ENCODE results near the gene TPX2. TPM values are rescaled to one million over a fixed set of nuclear protein-coding genes. Genes with fewer than 3 reads are reported as not detected.

Gene TPX2
- total and polyA plus RNA-seq, 2 donors from 2014 or later: 0.47 to 1.4 TPM

- DNase-seq: no peak
- peaks cover 0 to 9% (median 0%) of the 10 kb centered on the region in 3 donors for H3K4me1 ChIP-seq (ENCODE audit: control insufficient read depth in 2 of 3, insufficient read depth in 2 of 3, low read depth in 1 of 3, low read length in 3 of 3)
- TF ChIP-seq, protein P1, sequence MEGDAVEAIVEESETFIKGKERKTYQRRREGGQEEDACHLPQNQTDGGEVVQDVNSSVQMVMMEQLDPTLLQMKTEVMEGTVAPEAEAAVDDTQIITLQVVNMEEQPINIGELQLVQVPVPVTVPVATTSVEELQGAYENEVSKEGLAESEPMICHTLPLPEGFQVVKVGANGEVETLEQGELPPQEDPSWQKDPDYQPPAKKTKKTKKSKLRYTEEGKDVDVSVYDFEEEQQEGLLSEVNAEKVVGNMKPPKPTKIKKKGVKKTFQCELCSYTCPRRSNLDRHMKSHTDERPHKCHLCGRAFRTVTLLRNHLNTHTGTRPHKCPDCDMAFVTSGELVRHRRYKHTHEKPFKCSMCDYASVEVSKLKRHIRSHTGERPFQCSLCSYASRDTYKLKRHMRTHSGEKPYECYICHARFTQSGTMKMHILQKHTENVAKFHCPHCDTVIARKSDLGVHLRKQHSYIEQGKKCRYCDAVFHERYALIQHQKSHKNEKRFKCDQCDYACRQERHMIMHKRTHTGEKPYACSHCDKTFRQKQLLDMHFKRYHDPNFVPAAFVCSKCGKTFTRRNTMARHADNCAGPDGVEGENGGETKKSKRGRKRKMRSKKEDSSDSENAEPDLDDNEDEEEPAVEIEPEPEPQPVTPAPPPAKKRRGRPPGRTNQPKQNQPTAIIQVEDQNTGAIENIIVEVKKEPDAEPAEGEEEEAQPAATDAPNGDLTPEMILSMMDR (IDR thresholded peaks at IDR 0.05; ENCODE audit: borderline replicate concordance, extremely low read depth, insufficient read depth): no peak
- H3K27ac ChIP-seq (ENCODE audit: low read depth in 2 of 2, low read length in 2 of 2): no peak overlapping the region
- no peak overlapping the region for H3K4me3 ChIP-seq (ENCODE audit: low read length in 3 of 3)
- FAIRE-seq: no peak
- H3K9me3 ChIP-seq (ENCODE audit: control insufficient read depth in 2 of 3, insufficient read depth in 1 of 3, low read length in 3 of 3): no peaks in the 10 kb centered on the region
- no peaks in the 10 kb centered on the region for H3K27me3 ChIP-seq (ENCODE audit: control insufficient read depth, insufficient read depth, low read length)
- no peaks in the 10 kb centered on the region for H3K36me3 ChIP-seq (ENCODE audit: control insufficient read depth in 2 of 3, insufficient read depth in 3 of 3, low read length in 3 of 3)
- intact Hi-C loops (cut with DNase I): no loop called here
- H3K9ac ChIP-seq (ENCODE audit: low read length in 3 of 3): no peak overlapping the region
Observed at GRCh38 chr20:31809661-31810060, 70.6 kb downstream of the TPX2 start.

- no peaks in the 10 kb centered on the region for H3K27me3 ChIP-seq (ENCODE audit: control insufficient read depth, insufficient read depth, low read length)
- DNase-seq (no peak), FAIRE-seq (no peak)
- TF ChIP-seq, protein P1 (IDR thresholded peaks at IDR 0.05; ENCODE audit: borderline replicate concordance, extremely low read depth, insufficient read depth): no peak
- H3K4me1 ChIP-seq (ENCODE audit: control insufficient read depth in 2 of 3, insufficient read depth in 2 of 3, low read depth in 1 of 3, low read length in 3 of 3): peaks cover 0 to 9% (median 0%) of the 10 kb centered on the region in 3 donors
- no peak overlapping the region for H3K9ac ChIP-seq (ENCODE audit: low read length in 3 of 3)
- H3K4me3 ChIP-seq (ENCODE audit: low read length in 3 of 3): no peak overlapping the region
- H3K9me3 ChIP-seq (ENCODE audit: control insufficient read depth in 2 of 3, insufficient read depth in 1 of 3, low read length in 3 of 3): no peaks in the 10 kb centered on the region
- no peak overlapping the region for H3K27ac ChIP-seq (ENCODE audit: low read depth in 2 of 2, low read length in 2 of 2)
- no peaks in the 10 kb centered on the region for H3K36me3 ChIP-seq (ENCODE audit: control insufficient read depth in 2 of 3, insufficient read depth in 3 of 3, low read length in 3 of 3)
- intact Hi-C loops (cut with DNase I): no loop called here
Observed at GRCh38 chr20:31811198-31811597, 72.1 kb downstream of the TPX2 start.

- DNase-seq (peak in 3 of 5 donors; percentile 63 to 82 (median 76)), FAIRE-seq (no peak)
- Histone ChIP-seq H3K27me3 (ENCODE audit: control insufficient read depth, insufficient read depth, low read length) (no peaks in the 10 kb centered on the region), H3K36me3 (ENCODE audit: control insufficient read depth in 2 of 3, insufficient read depth in 3 of 3, low read length in 3 of 3) (no peaks in the 10 kb centered on the region), H3K9me3 (ENCODE audit: control insufficient read depth in 2 of 3, insufficient read depth in 1 of 3, low read length in 3 of 3) (no peaks in the 10 kb centered on the region), H3K4me1 (ENCODE audit: control insufficient read depth in 2 of 3, insufficient read depth in 2 of 3, low read depth in 1 of 3, low read length in 3 of 3) (peaks cover 0 to 9% (median 0%) of the 10 kb centered on the region in 3 donors), H3K4me3 (ENCODE audit: low read length in 3 of 3) (no peak overlapping the region), H3K27ac (ENCODE audit: low read depth in 2 of 2, low read length in 2 of 2) (no peak overlapping the region), H3K9ac (ENCODE audit: low read length in 3 of 3) (no peak overlapping the region)
- TF ChIP-seq, protein P1 (IDR thresholded peaks at IDR 0.05; ENCODE audit: borderline replicate concordance, extremely low read depth, insufficient read depth): no peak
- intact Hi-C loops (cut with DNase I): no loop called here
Observed at GRCh38 chr20:31811796-31812728, 73.0 kb downstream of the TPX2 start.

Data from kidney (tissue), 14 donors.